ENCODE measurements around the gene KIF26A.

Gene KIF26A

GRCh38 chr14:104185916-104186495 is 47.6 kb downstream of the KIF26A start:
- no peak for DNase-seq (ENCODE audit: low read depth, low spot score)
- H3K27ac ChIP-seq: no peak overlapping the region

DNA sequence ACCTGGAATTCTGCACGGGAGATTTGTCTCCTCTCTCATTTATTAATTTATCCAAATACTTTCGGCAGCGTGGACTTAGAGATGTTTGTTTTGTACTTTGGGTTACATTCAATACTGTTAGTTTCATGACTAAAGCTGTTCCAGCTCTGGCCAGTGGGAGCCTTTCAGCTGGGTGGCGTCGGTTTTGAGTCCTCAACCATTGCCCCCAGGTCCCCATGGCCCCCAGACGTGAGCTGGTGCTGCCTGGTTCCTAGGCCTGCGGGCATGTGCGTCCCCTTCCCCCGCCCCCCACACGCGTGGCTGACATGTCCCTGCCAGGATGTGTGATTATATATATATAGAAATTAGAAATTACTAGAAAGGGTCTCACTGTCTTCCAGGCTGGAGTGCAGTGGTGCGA is 48.2 kb downstream of the KIF26A start:
- no peak overlapping the region for H3K27ac ChIP-seq
- no peak for DNase-seq (ENCODE audit: low read depth, low spot score)

DNA sequence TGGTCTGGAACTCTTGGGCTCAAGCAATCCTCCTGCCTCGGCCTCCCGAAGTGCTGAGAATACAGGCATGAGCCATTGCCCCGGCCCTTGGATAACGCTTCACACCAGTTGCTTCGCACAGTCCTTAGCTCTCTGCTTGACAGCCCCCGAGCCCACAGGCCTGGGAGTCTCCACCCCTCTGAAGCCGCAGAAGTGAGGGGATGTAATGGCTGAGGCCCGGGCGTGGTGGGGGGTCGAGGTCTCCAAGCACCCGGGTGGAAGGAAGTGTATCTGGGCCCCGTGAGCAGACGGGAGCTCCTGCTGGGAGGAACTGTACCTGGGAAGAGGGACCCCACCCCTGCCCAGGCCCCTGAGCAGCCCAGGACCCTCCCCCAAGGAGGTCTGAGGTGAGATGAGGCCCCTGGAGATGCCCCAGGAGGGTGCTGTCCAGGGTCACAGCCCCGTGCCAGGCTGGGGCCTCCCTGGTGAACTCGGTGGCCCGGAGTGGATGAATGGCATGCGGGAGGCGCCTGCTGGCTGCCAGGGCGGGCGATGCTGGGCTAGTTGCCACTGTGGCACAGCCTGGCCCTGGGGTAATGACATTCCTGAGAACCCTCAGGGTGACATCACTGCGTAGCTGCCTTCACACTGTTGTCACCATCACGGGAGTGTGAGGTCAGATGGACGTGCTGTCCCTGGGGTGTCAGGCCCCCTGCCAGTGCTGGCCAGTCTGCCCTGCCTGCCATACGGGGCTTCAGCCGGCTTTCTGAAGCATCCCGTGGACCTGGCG is 48.9 kb downstream of the KIF26A start:
- H3K27ac ChIP-seq: no peak overlapping the region
- no peak for DNase-seq (ENCODE audit: low read depth, low spot score)

- H3K27ac ChIP-seq: no peak overlapping the region
- no peak for DNase-seq (ENCODE audit: low read depth, low spot score)
Measured at GRCh38 chr14:104187931-104188726, 49.7 kb downstream of the KIF26A start.

- no peak for DNase-seq (ENCODE audit: low read depth, low spot score)
- H3K27ac ChIP-seq: no peak overlapping the region
Measured at GRCh38 chr14:104188727-104189400, 50.5 kb downstream of the KIF26A start.

GRCh38 chr14:104189629-104190335 is 51.4 kb downstream of the KIF26A start:
- H3K27ac ChIP-seq: no peak overlapping the region
- DNase-seq (ENCODE audit: low read depth, low spot score): no peak

DNA sequence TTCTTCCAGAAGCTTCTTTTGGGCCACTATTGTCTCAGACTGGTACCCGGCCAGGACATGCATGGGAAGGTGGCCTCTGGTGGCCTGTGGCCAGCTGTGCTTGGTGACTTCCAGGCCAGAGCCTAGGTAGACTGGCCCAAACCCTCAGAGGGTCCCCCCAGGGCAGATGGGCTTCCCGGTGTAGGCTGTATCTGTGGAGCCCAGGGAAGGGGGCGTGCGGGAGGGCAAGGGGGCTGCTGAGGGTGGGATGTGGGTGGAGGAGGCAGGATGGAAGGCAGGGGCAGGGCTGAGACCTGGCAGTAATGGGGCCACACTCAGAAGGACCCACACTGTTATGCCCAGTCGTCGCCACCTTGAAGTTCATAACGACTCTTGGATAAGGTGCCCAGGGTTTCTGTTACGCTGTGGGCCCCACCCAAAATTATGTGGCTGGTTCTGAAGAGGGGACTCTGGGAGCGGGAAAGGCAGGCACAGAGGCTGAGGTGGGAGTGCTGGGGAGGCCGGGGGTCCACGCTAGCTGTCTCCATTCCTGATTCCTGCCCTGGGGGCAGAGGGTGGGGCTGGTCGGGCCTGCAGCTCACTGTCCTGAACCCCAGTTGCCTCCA is 52.1 kb downstream of the KIF26A start:
- no peak for DNase-seq (ENCODE audit: low read depth, low spot score)
- no peak overlapping the region for H3K27ac ChIP-seq

GRCh38 chr14:104191409-104191997 is 53.1 kb downstream of the KIF26A start:
- no peak for DNase-seq (ENCODE audit: low read depth, low spot score)
- H3K27ac ChIP-seq: no peak overlapping the region

DNA sequence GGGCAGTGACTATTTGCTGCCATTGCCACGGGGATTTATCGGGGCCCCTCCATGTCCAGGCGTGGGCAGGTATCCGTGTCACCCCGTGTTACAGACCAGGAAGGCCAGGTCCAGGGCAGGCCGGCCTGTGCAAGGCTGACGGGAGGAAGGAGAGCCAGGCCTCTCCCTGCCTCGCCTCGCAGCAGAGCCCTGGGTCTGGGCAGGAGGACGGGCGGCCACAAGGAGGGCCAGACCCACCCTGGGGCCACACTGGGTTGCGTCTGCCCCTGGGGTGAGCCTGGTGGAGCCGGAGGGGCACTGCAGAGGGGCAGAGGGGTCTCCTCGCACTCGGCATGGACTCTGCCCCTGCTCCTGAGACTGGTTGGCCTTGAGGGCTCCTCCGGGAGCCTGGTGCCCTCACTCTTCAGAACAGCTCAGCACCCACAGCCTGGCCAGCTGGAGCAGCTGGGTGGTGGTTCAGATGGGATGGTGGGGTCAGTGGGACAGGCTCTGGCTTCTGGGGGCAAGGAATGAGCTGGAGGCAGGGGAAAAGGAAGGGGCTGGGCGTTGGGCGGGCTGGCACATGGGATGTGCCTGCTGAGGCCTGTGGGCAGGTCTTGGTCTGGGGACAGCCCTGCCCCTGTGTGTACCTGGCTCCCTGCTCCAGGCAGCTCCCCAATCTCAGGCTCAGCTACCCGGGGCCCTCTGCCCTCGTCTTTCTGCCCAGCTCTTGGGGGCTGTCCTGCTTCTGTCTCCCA is 53.9 kb downstream of the KIF26A start:
- no peak for DNase-seq (ENCODE audit: low read depth, low spot score)
- no peak overlapping the region for H3K27ac ChIP-seq

- H3K27ac ChIP-seq: no peak overlapping the region
- DNase-seq (ENCODE audit: low read depth, low spot score): no peak
Measured at GRCh38 chr14:104192883-104193245, 54.5 kb downstream of the KIF26A start.

DNA sequence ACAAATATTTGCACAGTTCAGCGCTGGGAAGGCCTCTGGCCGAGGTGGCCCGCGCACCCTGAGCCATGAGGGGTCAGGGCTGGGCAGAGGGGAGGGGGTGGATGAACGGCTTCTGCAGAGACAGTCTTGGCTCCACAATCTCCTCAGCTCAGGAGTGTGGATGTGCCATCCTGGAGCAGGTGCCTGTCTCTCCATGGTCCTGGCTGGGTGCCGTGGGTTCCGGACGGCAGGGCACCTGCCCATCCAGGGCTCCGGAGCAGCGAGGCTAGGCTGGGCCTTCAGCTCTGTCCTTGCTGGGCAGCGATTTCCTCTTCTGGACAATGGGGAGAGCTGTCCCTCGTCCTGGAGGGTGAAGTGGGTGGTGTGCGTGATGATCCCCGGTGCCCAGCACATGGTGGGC is 55.6 kb downstream of the KIF26A start:
- H3K27ac ChIP-seq: no peak overlapping the region
- DNase-seq (ENCODE audit: low read depth, low spot score): no peak

- no peak for DNase-seq (ENCODE audit: low read depth, low spot score)
- H3K27ac ChIP-seq: no peak overlapping the region
Measured at GRCh38 chr14:104194716-104195115, 56.3 kb downstream of the KIF26A start.

DNA sequence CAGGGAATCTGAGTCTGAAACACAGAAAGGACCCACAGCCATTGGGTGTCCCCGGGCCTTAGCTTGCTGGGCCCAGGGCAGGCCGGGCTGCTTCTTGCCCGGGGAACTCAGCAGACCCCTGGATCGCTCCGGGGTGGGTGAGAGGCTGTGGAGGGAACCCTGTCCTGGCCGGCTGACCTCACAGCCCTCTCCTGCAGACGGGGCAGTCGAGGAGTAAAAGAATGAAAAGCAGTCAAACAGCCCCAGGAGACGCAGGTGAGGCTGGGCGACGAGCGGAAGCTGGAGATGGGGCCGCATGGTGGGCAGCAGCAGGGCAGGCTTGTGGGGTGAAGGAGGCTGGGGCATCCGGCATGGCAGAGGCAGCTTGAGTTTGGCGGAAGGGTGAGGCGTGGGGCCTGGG is 57.0 kb downstream of the KIF26A start:
- no peak for DNase-seq (ENCODE audit: low read depth, low spot score)
- no peak overlapping the region for H3K27ac ChIP-seq

GRCh38 chr14:104195878-104196277 is 57.5 kb downstream of the KIF26A start:
- DNase-seq (ENCODE audit: low read depth, low spot score): no peak
- H3K27ac ChIP-seq: no peak overlapping the region

GRCh38 chr14:104196461-104197140 is 58.2 kb downstream of the KIF26A start:
- no peak for DNase-seq (ENCODE audit: low read depth, low spot score)
- no peak overlapping the region for H3K27ac ChIP-seq

DNA sequence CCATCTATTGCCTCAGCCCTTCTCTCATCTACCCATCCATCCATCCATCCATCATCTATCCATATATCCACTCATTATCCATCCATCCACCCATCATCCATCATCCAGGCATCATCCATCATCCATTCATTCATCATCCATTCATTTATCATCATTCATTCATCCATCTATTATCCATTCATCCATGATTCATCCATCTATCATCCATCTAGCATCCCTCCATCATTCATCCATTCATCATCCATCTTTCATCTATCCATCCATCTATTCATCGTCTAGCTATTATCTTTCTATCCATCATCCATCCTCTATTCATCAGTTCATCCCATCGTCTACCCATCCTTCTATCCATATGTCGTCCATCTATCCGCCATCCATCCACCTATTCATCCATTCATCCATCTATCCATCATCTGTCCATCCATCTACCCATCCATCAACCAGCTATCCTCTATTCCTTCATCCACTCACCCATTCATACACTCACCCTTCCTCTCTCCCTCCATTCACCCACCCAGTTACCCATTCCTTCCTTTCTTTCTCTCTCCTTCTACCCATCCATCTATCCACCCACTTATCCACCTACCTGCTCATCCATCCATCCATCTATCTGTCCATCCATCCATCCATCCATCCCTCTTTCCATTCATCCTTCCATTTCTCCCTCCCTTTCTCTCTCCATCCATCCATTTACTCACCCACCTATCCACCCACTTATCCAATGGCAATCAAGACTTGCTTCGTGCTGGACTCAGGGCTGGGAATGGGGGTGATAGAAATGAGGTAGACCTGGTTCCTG is 59.3 kb downstream of the KIF26A start:
- DNase-seq (ENCODE audit: low read depth, low spot score): no peak
- no peak overlapping the region for H3K27ac ChIP-seq

GRCh38 chr14:104199266-104199895 is 61.0 kb downstream of the KIF26A start:
- no peak overlapping the region for H3K27ac ChIP-seq
- no peak for DNase-seq (ENCODE audit: low read depth, low spot score)

Measured in epithelial cell of prostate (primary cell).